Fibroblast of upper back skin (primary cell): ENCODE results near the gene PDE3B.
"Not testable (repeated sequence)": the region's sequence is repeated elsewhere in the genome, so short reads cannot be mapped to it uniquely, and the experiment has no call there.

Experiments
- DNase-seq: peaks from one replicate; pipeline ENCODE4 v3.0.0-alpha.2; 2013

The PDE3B gene

GRCh38 chr11:14819596-14819995, 176.0 kb downstream of the PDE3B start:
- peak; percentile 37 for DNase-seq

GRCh38 chr11:14821031-14821430, 177.4 kb downstream of the PDE3B start:
- DNase-seq = no peak

- no peak for DNase-seq
Measured at GRCh38 chr11:14826600-14826999, 183.0 kb downstream of the PDE3B start.

DNA sequence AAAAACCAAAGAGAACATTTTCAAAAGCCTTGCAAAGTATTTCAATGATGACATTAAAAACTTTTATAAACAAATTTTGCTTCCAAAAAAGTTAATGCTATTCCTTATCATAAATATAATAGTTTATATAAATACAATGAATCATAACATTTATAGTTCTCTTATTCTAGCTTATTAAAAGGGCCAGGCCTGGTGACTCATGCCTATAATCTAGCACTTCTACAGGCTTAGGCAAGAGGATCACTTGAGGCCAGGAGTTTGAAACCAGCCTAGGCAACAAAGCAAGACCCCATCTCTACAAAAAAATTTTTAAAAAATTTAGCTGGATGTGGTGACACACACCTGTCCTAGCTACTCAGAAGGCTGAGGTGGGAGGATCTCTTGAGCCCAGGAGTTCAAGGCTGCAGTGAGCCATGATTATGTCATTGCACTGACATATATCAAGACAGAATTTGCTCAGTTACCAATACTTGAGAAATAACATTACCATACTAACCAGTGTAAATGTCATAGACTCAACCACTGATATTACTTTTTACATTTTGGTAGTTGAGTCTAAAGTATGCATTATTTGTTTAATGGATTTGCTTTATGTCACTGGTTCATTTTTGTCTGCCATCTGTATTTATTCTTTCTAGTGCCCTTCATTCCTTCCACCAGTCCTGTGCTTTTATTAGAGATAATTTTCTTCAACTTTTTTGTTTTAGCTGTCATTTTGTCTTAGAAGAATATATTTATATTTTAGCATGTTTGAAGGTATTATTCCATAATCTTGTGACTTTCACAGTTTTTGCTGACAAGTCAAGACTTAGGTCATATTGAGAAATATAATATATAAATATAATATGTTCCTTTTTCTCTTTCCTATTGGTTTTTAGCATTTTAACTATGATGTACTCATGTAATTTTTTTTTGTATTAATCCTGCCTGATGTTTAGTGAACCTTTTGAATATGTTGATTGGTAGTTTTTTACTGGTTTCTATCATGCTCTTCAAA, 192.2 kb downstream of the PDE3B start:
- DNase-seq = no peak

DNA sequence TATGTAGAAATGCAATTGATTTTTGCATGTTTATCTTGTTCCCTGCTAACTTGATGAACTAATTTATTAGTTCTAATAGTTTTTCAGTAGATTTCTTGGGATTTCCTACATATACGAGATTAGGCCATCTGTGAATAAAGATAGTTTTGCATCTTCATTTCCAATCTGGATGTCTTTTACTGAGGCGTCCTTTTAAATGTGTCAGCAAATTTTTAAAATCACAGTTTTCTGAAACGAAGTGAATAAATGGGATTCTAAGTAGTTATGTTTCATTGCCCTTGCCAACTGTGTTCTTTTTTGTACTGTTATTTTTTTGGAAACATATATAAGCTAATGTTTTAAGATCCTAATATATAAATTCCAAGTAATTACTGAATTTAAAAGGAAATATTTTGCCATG, 198.4 kb downstream of the PDE3B start:
- DNase-seq = no peak

GRCh38 chr11:14852571-14853177, 209.1 kb downstream of the PDE3B start:
- peak; percentile 24 for DNase-seq

GRCh38 chr11:14854057-14854456, 210.5 kb downstream of the PDE3B start:
- DNase-seq = no peak

GRCh38 chr11:14855890-14856289, 212.3 kb downstream of the PDE3B start:
- DNase-seq = no peak

GRCh38 chr11:14857621-14858020, 214.0 kb downstream of the PDE3B start:
- DNase-seq = no peak

DNA sequence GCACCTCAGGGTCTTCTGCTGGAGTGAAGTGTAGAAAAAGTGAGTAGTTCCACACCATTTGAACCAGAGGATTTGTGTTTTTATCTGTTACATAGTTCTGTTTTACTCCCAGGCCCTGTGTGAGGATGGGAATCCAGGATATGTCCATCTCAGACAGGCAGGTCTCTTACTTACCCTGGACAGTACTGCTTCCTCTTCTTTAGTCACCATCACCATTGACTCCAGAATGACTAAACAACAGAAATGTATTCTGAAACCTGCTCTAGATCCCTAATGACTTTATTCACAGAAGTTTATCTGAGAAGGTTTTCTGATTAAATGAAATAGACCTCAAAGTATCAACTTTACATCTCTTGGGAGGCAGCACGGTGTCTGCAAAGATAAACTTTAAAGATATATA, 214.8 kb downstream of the PDE3B start:
- DNase-seq = no peak

- no peak for DNase-seq
Measured at GRCh38 chr11:14860511-14860910, 216.9 kb downstream of the PDE3B start.

GRCh38 chr11:14861680-14862079, 218.1 kb downstream of the PDE3B start:
- DNase-seq = no peak

DNA sequence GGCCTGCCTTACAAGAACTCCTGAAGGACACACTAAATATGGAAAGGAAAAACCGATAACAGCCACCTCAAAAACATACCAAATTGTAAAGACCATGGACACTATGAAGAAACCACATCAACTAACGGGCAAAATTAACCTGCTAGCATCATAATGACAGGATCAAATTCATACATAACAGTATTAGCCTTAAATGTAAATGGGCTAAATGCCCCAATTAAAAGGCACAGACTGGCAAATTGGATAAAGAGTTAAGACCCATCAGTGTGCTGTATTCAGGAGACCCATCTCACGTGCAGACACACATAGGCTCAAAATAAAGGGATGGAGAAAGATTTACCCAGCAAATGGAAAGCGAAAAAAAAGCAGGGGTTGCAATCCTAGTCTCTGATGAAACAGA, 220.2 kb downstream of the PDE3B start:
- DNase-seq = not testable (repeated sequence)

- peak; percentile 13 for DNase-seq
Measured at GRCh38 chr11:14872032-14872431, 228.4 kb downstream of the PDE3B start.

- DNase-seq = no peak
Measured at GRCh38 chr11:14873632-14874031, 230.0 kb downstream of the PDE3B start.

DNA sequence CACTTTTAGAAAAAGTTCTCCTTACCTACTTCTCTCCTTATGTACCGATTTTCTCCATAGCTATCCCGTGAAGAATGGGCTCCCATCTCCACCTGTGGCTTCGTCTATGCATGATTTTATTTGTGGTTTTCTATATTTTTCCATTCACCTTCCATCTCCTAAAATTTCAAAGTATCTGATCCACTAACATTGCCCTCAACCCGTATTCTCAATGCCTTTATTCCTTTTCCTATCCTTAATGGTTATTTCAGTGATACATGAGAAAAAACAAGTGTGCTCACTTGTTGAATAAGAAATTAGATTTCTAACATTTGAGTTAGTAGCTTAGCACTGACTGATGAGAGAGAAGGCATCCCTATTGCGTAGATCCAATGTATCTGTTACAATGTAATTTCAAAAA, 231.6 kb downstream of the PDE3B start:
- DNase-seq = no peak

GRCh38 chr11:14881576-14882193, 238.1 kb downstream of the PDE3B start:
- DNase-seq = no peak

DNA sequence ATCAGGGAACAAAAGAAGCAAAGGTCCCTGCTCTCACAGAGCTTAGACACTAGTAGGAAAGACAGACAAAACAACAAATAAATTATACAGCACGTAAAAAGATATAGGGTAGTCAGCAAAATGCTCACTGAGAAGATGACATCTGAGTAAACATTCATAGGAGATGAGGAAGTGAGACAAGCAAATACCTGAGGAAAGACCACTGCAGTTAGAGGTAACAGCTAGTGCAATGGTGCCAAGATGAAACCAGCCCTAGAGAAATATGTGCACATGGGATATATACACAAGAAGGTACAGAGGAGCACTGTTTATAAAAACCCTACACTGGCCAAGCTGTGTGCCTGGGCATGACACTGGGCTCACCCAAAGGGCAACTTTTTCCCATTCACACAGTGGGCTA, 238.6 kb downstream of the PDE3B start:
- DNase-seq = no peak

GRCh38 chr11:14883683-14884082, 240.1 kb downstream of the PDE3B start:
- DNase-seq = not testable (repeated sequence)

GRCh38 chr11:14884667-14885273, 241.2 kb downstream of the PDE3B start:
- DNase-seq = no peak

DNA sequence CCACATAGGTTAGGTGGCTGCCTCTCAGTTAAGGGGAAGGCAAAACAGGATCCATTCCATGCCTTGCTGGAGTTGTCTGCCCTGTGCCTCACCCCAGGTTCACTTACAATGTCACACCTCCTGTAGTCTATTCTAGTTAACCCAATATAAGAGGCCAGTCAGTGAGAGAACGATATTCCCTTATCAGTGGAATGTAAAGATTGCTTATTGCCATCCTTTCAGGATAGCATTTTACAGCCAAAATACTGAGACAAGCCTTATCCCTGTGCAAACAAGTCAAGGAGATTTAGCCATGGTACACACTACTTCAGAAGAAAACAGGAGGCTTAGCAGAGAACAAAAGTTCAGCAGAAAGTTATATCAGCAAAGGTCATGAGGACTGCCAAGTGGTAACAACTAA, 242.9 kb downstream of the PDE3B start:
- no peak for DNase-seq

DNA sequence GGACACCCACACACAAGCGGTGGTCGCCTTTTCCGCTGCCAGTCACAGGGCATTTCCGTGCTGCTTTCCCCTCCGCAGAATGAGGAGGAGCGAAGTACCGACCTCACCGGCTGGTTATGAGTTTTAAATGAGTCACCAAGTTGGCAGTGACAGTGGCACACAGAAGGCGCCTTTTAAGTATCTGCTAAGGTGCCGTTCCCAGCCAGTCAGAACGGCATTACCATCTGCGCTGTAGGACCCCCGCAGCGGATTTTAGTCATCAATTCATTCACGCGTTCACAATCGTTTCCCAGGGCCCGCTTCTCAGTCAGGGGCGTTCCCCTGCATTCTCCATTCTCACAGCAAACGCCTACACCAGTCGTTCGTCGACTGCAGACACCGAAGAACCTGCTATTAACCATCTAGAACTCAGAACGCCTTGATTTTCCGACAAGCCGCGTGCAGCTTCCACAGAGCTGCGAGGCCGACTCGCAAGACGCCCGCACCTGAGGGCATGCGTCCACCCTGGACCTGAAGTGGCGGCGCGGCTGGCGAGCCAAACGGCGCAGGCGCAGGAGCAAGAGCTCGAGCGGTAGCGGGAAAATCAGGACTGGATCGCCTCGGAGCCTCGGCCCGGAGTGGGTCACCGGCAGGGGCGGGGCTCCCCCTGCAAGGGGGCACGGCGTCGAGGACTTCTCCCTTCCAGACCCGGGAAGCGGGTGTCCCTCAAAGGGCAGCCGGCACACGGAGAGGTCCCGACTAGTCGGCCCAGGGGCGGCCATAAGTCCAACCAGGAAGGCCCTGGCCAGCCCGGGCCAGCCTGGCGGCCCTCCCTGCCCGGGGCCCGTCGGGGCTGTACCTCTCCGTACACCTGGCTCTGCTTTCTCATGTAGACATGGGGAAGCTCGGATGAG, 247.8 kb downstream of the PDE3B start:
- DNase-seq = peak; percentile 85
